ENCODE data around the gene LEAP2.

DNA sequence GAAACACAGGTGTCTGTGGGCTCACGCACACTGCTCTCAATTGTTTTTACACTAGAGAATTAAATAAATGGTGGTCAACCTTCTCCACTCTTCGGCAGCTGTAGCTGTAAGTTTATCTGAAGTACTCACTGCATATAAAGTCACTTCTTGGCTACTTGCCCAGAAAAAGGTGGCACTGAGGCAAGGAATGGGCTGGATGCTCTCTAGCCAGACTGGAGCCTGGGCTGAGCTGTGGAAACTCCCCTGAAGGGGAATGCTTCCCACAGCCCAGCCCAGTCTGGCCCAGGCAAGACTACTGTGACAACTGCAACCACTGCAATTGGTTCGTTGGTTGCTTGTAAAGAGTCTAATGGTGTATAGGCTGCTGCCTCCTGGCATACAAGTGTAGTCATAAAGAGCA lies 4.5 kb downstream of the LEAP2 start:
- TF ChIP-seq ZNF19 (tag by site-specific recombination; IDR thresholded peaks at IDR 0.05; ENCODE audit: low read depth) (no peak), ZNF785 (tag by site-specific recombination; IDR thresholded peaks at IDR 0.05) (no peak), ZNF423 (tag by site-specific recombination; IDR thresholded peaks at IDR 0.05) (no peak)
- TF ChIP-seq, protein P1, sequence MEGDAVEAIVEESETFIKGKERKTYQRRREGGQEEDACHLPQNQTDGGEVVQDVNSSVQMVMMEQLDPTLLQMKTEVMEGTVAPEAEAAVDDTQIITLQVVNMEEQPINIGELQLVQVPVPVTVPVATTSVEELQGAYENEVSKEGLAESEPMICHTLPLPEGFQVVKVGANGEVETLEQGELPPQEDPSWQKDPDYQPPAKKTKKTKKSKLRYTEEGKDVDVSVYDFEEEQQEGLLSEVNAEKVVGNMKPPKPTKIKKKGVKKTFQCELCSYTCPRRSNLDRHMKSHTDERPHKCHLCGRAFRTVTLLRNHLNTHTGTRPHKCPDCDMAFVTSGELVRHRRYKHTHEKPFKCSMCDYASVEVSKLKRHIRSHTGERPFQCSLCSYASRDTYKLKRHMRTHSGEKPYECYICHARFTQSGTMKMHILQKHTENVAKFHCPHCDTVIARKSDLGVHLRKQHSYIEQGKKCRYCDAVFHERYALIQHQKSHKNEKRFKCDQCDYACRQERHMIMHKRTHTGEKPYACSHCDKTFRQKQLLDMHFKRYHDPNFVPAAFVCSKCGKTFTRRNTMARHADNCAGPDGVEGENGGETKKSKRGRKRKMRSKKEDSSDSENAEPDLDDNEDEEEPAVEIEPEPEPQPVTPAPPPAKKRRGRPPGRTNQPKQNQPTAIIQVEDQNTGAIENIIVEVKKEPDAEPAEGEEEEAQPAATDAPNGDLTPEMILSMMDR (tag by site-specific recombination; IDR thresholded peaks at IDR 0.05) = no peak
